ENCODE measurements around the gene SLU7.

DNA sequence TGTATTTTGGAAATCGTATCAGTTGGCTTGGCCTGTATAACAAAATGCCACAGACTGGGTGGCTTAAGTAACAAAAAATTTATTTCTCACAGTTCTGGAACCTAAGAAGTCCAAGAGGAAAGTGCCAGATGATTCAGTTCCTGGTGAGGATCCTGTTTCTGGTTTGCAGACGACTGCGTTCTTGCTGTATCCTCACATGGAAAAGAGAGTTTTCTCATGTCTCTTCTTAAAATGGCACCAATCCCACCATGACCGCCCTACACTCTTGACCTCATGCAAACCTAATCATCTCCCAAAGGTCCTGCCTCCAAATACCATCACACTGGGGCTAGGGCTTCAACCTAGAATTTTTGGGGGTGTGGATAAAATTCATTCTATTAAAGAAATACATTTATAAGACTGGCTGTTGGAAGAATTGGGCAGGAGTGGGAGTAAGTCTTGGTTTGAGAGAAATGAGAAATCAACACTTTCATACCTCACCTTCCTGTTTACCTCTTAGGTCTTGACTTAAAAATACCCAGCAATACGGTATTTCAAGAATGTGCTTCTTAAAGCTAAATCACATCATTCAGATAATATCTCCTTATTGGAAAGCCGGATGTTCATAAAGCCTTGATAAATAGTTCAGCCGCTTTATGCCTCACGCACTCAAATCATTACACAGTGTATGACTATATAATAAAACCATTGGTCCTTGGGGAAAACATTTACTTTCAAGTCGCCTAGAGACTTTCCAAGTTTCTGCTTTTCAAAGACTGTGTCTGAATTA is 31.5 kb upstream of the SLU7 start:
- TF ChIP-seq POLR2AphosphoS5 (IDR thresholded peaks at IDR 0.05; ENCODE audit: low read depth, low read length): no peak
- no peak for TF ChIP-seq SIN3A (IDR thresholded peaks at IDR 0.05; ENCODE audit: borderline replicate concordance, insufficient read depth, low read length)
- TF ChIP-seq TAF1 (IDR thresholded peaks at IDR 0.05; ENCODE audit: borderline replicate concordance, insufficient read depth, low read length): no peak
- TF ChIP-seq, protein P1, sequence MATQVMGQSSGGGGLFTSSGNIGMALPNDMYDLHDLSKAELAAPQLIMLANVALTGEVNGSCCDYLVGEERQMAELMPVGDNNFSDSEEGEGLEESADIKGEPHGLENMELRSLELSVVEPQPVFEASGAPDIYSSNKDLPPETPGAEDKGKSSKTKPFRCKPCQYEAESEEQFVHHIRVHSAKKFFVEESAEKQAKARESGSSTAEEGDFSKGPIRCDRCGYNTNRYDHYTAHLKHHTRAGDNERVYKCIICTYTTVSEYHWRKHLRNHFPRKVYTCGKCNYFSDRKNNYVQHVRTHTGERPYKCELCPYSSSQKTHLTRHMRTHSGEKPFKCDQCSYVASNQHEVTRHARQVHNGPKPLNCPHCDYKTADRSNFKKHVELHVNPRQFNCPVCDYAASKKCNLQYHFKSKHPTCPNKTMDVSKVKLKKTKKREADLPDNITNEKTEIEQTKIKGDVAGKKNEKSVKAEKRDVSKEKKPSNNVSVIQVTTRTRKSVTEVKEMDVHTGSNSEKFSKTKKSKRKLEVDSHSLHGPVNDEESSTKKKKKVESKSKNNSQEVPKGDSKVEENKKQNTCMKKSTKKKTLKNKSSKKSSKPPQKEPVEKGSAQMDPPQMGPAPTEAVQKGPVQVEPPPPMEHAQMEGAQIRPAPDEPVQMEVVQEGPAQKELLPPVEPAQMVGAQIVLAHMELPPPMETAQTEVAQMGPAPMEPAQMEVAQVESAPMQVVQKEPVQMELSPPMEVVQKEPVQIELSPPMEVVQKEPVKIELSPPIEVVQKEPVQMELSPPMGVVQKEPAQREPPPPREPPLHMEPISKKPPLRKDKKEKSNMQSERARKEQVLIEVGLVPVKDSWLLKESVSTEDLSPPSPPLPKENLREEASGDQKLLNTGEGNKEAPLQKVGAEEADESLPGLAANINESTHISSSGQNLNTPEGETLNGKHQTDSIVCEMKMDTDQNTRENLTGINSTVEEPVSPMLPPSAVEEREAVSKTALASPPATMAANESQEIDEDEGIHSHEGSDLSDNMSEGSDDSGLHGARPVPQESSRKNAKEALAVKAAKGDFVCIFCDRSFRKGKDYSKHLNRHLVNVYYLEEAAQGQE (IDR thresholded peaks at IDR 0.05; ENCODE audit: insufficient read depth in 1 of 2, low read depth in 2 of 2, low read length in 2 of 2): no peak
- no peak for TF ChIP-seq FOXP2 (optimal IDR thresholded peaks at IDR 0.05; ENCODE audit: borderline replicate concordance, extremely low read depth, extremely low read length, insufficient read depth)
